DOHH2 (cell line): ENCODE measurements around the gene PGK1.

ENCODE experiments used
- EZH2phosphoT487 ChIP-seq: fragments of 200-600 bp; sonication (generic); IDR thresholded peaks from 2 replicates; pipeline ENCODE4 v1.6.1; 2017; ENCODE audit warnings: borderline replicate concordance, mild to moderate bottlenecking, antibody characterized with exemption, low read length, moderate library complexity, mixed read lengths
- TF ChIP-seq, protein P1 (sequence below): fragments of 200-600 bp; sonication (generic); IDR thresholded peaks from one replicate; pipeline ENCODE4 v1.5.1; 2014; ENCODE audit warnings: antibody characterized with exemption, mild to moderate bottlenecking, low read depth, low read length; ENCODE audit not compliant: poor library complexity, severe bottlenecking

DNA sequence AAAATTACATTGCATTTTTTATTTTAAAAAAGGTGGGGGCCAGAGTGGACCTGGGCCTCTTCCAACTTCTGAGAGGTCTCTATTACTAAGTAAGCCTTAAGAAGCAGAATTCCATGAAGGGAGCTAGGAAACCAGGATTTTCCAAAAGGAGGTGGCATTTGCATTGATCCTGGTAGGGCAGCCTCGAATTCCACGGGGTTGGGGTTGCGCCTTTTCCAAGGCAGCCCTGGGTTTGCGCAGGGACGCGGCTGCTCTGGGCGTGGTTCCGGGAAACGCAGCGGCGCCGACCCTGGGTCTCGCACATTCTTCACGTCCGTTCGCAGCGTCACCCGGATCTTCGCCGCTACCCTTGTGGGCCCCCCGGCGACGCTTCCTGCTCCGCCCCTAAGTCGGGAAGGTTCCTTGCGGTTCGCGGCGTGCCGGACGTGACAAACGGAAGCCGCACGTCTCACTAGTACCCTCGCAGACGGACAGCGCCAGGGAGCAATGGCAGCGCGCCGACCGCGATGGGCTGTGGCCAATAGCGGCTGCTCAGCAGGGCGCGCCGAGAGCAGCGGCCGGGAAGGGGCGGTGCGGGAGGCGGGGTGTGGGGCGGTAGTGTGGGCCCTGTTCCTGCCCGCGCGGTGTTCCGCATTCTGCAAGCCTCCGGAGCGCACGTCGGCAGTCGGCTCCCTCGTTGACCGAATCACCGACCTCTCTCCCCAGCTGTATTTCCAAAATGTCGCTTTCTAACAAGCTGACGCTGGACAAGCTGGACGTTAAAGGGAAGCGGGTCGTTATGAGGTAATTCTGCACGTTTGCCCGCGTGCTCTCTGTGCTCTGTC lies at the start of gene PGK1:
- TF ChIP-seq, protein P1, sequence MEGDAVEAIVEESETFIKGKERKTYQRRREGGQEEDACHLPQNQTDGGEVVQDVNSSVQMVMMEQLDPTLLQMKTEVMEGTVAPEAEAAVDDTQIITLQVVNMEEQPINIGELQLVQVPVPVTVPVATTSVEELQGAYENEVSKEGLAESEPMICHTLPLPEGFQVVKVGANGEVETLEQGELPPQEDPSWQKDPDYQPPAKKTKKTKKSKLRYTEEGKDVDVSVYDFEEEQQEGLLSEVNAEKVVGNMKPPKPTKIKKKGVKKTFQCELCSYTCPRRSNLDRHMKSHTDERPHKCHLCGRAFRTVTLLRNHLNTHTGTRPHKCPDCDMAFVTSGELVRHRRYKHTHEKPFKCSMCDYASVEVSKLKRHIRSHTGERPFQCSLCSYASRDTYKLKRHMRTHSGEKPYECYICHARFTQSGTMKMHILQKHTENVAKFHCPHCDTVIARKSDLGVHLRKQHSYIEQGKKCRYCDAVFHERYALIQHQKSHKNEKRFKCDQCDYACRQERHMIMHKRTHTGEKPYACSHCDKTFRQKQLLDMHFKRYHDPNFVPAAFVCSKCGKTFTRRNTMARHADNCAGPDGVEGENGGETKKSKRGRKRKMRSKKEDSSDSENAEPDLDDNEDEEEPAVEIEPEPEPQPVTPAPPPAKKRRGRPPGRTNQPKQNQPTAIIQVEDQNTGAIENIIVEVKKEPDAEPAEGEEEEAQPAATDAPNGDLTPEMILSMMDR: no peak
- TF ChIP-seq EZH2phosphoT487: no peak
